Measurements from ENCODE around the gene SLC30A7.

GRCh38 chr1:100950781-100951180 lies 54.9 kb downstream of the SLC30A7 start:
- TF ChIP-seq TAF1 (IDR thresholded peaks at IDR 0.05; ENCODE audit: borderline replicate concordance, insufficient read depth, low read length) = no peak
- TF ChIP-seq REST (IDR thresholded peaks at IDR 0.05; ENCODE audit: insufficient read depth in 1 of 2, low read depth in 2 of 2, low read length in 2 of 2) = no peak
- TF ChIP-seq SIN3A (IDR thresholded peaks at IDR 0.05; ENCODE audit: borderline replicate concordance, insufficient read depth, low read length) = no peak
- TF ChIP-seq POLR2AphosphoS5 (IDR thresholded peaks at IDR 0.05; ENCODE audit: low read depth, low read length) = no peak

Data from PFSK-1 (cell line).